GM23338 (cell line): Measurements from ENCODE around the gene IGIP.

Source experiments
- CTCF ChIP-seq, 2 experiments: fragments of 200-600 bp in 1 of 2; sonication (generic) in 1 of 2; conservative IDR thresholded peaks; 2 replicates each; pipeline versions ENCODE4 v1.5.1 to v1.6.1; 2016 to 2017; ENCODE audit warnings: antibody characterized with exemption in 2 of 2, low read depth in 2 of 2, mild to moderate bottlenecking in 2 of 2, moderate library complexity in 1 of 2
- ETS1 ChIP-seq: IDR thresholded peaks from 2 replicates; pipeline ENCODE4 v1.6.1; 2016; ENCODE audit warnings: antibody characterized with exemption
- EZH2 ChIP-seq: fragments of 200-600 bp; sonication (generic); IDR thresholded peaks from one replicate; pipeline ENCODE4 v1.8.0; 2017; ENCODE audit warnings: antibody characterized with exemption, mild to moderate bottlenecking, low read depth; ENCODE audit not compliant: unreplicated experiment
- EZH2phosphoT487 ChIP-seq: fragments of 200-600 bp; sonication (generic); IDR thresholded peaks from one replicate; pipeline ENCODE4 v1.8.1; 2018; ENCODE audit warnings: antibody characterized with exemption; ENCODE audit not compliant: unreplicated experiment
- POLR2AphosphoS5 ChIP-seq: IDR thresholded peaks from 2 replicates; pipeline ENCODE4 v1.6.1; 2016; ENCODE audit warnings: antibody characterized with exemption, low read depth
- REST ChIP-seq: IDR thresholded peaks from one replicate; pipeline ENCODE4 v1.6.1; 2018; ENCODE audit warnings: antibody characterized with exemption; ENCODE audit not compliant: unreplicated experiment
- STAT1 ChIP-seq: IDR thresholded peaks from one replicate; pipeline ENCODE4 v1.6.1; 2016; ENCODE audit warnings: antibody characterized with exemption; ENCODE audit not compliant: unreplicated experiment

GRCh38 chr5:140113699-140114263 is 12.0 kb upstream of the IGIP start, which contains the start of gene PURA:
- peak in 1 of 2 experiments; percentile 42; a peak in 2 of 4 replicates for TF ChIP-seq CTCF (conservative IDR thresholded peaks at IDR 0.05; ENCODE audit: low read depth in 2 of 2)
- TF ChIP-seq EZH2, result no peak
- peak; percentile 59 for TF ChIP-seq POLR2AphosphoS5
- TF ChIP-seq REST, result no peak
- no peak for TF ChIP-seq ETS1
- no peak for TF ChIP-seq EZH2phosphoT487
- no peak for TF ChIP-seq STAT1
